OCI-LY1 (cell line): Measurements from ENCODE around the gene BMP7.
A peak's percentile ranks its signal among the peaks of the same experiment; 100 is the strongest.

Experiments
- H2AFZ ChIP-seq: fragments of 200-600 bp; sonication (generic), shearing (Covaris generic); 2 replicates; pipeline ENCODE4 v1.6.0; 2014; ENCODE audit warnings: antibody characterized with exemption, mild to moderate bottlenecking, low read length
- H3F3A ChIP-seq: fragments of 200-600 bp; sonication (generic), shearing (Covaris generic); 2 replicates; pipeline ENCODE4 v1.6.0; 2014; ENCODE audit warnings: mild to moderate bottlenecking, antibody characterized with exemption, low read length, moderate library complexity; ENCODE audit not compliant: insufficient read depth
- H3K27ac ChIP-seq: fragments of 200-600 bp; sonication (generic); 2 replicates; pipeline ENCODE4 v1.5.1; 2014; ENCODE audit warnings: low read length, mixed run types, mild to moderate bottlenecking, low read depth; ENCODE audit not compliant: poor library complexity, severe bottlenecking
- H3K27me3 ChIP-seq: fragments of 200-600 bp; sonication (generic); 2 replicates; pipeline ENCODE4 v1.6.0; 2014; ENCODE audit warnings: antibody characterized with exemption, mild to moderate bottlenecking, low read length, moderate library complexity; ENCODE audit not compliant: insufficient read depth
- H3K36me3 ChIP-seq: fragments of 200-600 bp; sonication (generic); 2 replicates; pipeline ENCODE4 v1.6.1; 2014; ENCODE audit warnings: mild to moderate bottlenecking, antibody characterized with exemption, low read length, moderate library complexity, mixed read lengths; ENCODE audit not compliant: insufficient read depth
- H3K4me1 ChIP-seq: fragments of 200-600 bp; sonication (generic); 2 replicates; pipeline ENCODE4 v1.5.1; 2014; ENCODE audit warnings: mild to moderate bottlenecking, low read length, moderate library complexity; ENCODE audit not compliant: insufficient read depth, severe bottlenecking
- H3K4me2 ChIP-seq: fragments of 200-600 bp; sonication (generic), shearing (Covaris generic); 2 replicates; pipeline ENCODE4 v1.6.1; 2014; ENCODE audit warnings: low read length
- H3K4me3 ChIP-seq: fragments of 200-600 bp; sonication (generic); 2 replicates; pipeline ENCODE4 v1.5.1; 2014; ENCODE audit warnings: low read length, low read depth, mild to moderate bottlenecking, mixed read lengths; ENCODE audit not compliant: poor library complexity, severe bottlenecking
- H3K79me2 ChIP-seq: fragments of 200-600 bp; shearing (Covaris generic); 2 replicates; pipeline ENCODE4 v1.6.1; 2016; ENCODE audit warnings: mixed run types, low read length, mixed read lengths; ENCODE audit not compliant: insufficient read depth
- H3K9ac ChIP-seq: fragments of 200-600 bp; sonication (generic), shearing (Covaris generic); 2 replicates; pipeline ENCODE4 v1.6.1; 2014; ENCODE audit warnings: mild to moderate bottlenecking, low read length, mixed read lengths
- H3K9me2 ChIP-seq: fragments of 200-600 bp; sonication (generic), shearing (Covaris generic); 2 replicates; pipeline ENCODE4 v1.6.1; 2014; ENCODE audit warnings: low read depth, mild to moderate bottlenecking, low read length, mixed read lengths
- H3K9me3 ChIP-seq: fragments of 200-600 bp; shearing (Covaris generic); 2 replicates; pipeline ENCODE4 v1.6.1; 2014; ENCODE audit warnings: low read length, mixed read lengths
- H4K20me1 ChIP-seq: fragments of 200-600 bp; sonication (generic), shearing (Covaris generic); 2 replicates; pipeline ENCODE4 v1.6.0; 2016; ENCODE audit warnings: mild to moderate bottlenecking, low read length; ENCODE audit not compliant: insufficient read depth
- EZH2 ChIP-seq: fragments of 200-600 bp; sonication (generic), shearing (Covaris generic); IDR thresholded peaks from 2 replicates; pipeline ENCODE4 v1.8.0; 2017; ENCODE audit warnings: borderline replicate concordance, mixed run types, mild to moderate bottlenecking, antibody characterized with exemption, low read length, moderate library complexity, mixed read lengths
- TF ChIP-seq, protein P1 (sequence below): fragments of 200-600 bp; sonication (generic), shearing (Covaris generic); IDR thresholded peaks from 2 replicates; pipeline ENCODE4 v1.5.1; 2017; ENCODE audit warnings: mild to moderate bottlenecking, antibody characterized with exemption, low read length, moderate library complexity, mixed read lengths

Gene BMP7

DNA sequence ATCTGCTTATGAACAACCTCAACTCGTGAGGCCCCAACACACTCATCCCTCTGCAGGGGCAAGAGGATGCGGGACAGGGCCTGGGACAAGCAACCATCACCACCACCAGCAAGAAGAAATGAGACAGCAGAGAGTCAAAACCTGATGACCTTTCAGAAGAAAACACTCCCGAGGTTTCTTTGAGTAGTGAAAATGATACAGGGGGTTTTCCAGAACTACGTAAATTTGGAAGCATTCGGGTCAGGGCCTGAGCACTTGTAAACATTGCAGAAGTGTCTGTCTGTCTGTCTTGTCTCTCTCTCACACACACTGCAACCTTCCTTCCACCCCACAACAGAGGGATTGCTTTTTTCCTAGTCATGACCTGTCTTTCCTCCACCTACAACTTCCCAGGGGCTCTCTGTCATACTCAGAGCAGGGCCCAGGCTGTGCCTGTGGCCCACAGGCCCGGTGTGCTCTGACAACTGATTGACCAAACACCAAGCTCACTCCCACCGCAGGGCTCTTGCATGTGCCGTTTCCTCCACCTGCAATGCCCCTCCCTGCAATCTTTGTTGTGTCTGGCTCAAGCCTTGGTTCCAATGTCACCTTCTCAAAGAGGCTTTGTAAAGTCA, 90.9 kb downstream of the BMP7 start:
- Histone ChIP-seq H3F3A (no peaks in the 10 kb centered on the region; the same call in 1 of the 2 replicates), H3K27me3 (no peaks in the 10 kb centered on the region), H3K9me3 (no peaks in the 10 kb centered on the region), H3K4me1 (peaks cover 10% of the 10 kb centered on the region), H3K9me2 (no peaks in the 10 kb centered on the region), H3K36me3 (peaks cover 98% of the 10 kb centered on the region), H3K27ac (peak overlapping the region; percentile 20), H3K79me2 (no peaks in the 10 kb centered on the region), H2AFZ (no peak overlapping the region), H3K4me3 (no peak overlapping the region), H3K4me2 (no peak overlapping the region), H4K20me1 (no peaks in the 10 kb centered on the region), H3K9ac (no peak overlapping the region)
- TF ChIP-seq, protein P1, sequence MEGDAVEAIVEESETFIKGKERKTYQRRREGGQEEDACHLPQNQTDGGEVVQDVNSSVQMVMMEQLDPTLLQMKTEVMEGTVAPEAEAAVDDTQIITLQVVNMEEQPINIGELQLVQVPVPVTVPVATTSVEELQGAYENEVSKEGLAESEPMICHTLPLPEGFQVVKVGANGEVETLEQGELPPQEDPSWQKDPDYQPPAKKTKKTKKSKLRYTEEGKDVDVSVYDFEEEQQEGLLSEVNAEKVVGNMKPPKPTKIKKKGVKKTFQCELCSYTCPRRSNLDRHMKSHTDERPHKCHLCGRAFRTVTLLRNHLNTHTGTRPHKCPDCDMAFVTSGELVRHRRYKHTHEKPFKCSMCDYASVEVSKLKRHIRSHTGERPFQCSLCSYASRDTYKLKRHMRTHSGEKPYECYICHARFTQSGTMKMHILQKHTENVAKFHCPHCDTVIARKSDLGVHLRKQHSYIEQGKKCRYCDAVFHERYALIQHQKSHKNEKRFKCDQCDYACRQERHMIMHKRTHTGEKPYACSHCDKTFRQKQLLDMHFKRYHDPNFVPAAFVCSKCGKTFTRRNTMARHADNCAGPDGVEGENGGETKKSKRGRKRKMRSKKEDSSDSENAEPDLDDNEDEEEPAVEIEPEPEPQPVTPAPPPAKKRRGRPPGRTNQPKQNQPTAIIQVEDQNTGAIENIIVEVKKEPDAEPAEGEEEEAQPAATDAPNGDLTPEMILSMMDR, result no peak
- TF ChIP-seq EZH2, result no peak

DNA sequence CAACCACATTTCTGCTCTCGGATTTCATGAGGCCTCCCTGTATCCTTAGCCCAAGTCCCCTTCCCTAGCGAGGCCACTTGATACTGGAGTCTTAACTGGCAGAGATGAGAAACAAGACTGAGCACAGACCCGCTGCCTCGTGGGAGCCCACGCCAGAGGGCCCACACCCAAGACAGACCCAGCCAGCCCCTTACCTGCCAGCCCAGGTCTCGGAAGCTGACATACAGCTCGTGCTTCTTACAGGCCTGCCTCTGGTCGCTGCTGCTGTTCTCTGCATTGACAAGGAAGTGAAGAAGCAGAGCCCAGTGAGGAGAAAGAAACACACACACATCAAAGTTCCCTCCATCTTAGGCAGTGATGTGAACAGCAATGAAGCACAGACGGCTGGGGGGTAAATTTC, 91.7 kb downstream of the BMP7 start:
- peak overlapping the region; percentile 20 for H3K27ac ChIP-seq
- H4K20me1 ChIP-seq, result no peaks in the 10 kb centered on the region
- no peaks in the 10 kb centered on the region for H3K79me2 ChIP-seq
- no peak overlapping the region for H3K9ac ChIP-seq
- no peaks in the 10 kb centered on the region for H3K9me3 ChIP-seq
- no peaks in the 10 kb centered on the region for H3K9me2 ChIP-seq
- no peak for TF ChIP-seq EZH2
- TF ChIP-seq, protein P1, result no peak
- no peak overlapping the region for H3K4me3 ChIP-seq
- no peak overlapping the region for H2AFZ ChIP-seq
- H3K4me1 ChIP-seq, result peaks cover 4% of the 10 kb centered on the region
- H3K27me3 ChIP-seq, result no peaks in the 10 kb centered on the region
- no peak overlapping the region for H3K4me2 ChIP-seq
- H3F3A ChIP-seq, result no peaks in the 10 kb centered on the region
- H3K36me3 ChIP-seq, result peaks cover 98% of the 10 kb centered on the region

DNA sequence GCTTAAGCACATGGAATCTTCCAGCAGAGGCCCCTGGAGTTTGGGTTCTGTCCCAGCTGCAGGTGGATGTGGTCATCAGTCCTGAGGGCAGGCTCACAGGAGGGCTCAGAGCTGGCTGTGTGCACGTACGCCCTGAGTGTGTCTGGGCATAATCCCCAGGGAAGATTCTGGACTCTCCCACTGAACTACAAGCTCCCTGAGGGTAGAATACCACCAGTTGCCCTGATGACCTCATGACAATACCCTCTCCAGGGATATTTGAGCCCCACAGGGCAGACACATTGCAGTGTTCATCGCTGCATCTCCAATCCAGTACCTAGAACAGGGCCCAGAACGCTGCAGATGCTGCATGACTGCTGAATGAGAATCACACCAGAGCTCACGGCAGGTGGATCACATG, 92.5 kb downstream of the BMP7 start:
- no peaks in the 10 kb centered on the region for H4K20me1 ChIP-seq
- no peaks in the 10 kb centered on the region for H3K4me1 ChIP-seq
- no peak overlapping the region for H3K4me2 ChIP-seq
- no peak for TF ChIP-seq EZH2
- TF ChIP-seq, protein P1, result no peak
- no peaks in the 10 kb centered on the region for H3K9me3 ChIP-seq
- H2AFZ ChIP-seq, result no peak overlapping the region
- H3K27me3 ChIP-seq, result no peaks in the 10 kb centered on the region
- H3K36me3 ChIP-seq, result peaks cover 98% of the 10 kb centered on the region
- no peak overlapping the region for H3K27ac ChIP-seq
- no peak overlapping the region for H3K4me3 ChIP-seq
- no peak overlapping the region for H3K9ac ChIP-seq
- H3K9me2 ChIP-seq, result no peaks in the 10 kb centered on the region
- H3F3A ChIP-seq, result no peaks in the 10 kb centered on the region
- H3K79me2 ChIP-seq, result no peaks in the 10 kb centered on the region
